HG03558 (cell line): ENCODE data around the gene DUSP11.
"Not testable (repeated sequence)": the region's sequence is repeated elsewhere in the genome, so short reads cannot be mapped to it uniquely, and the experiment has no call there.

Experiments used
- ATAC-seq: cut with Tn5 transposase; IDR thresholded peaks from one replicate; pipeline ENCODE4 v1.9.1; 2021; ENCODE audit warnings: moderate number of reproducible peaks; ENCODE audit not compliant: unreplicated experiment; ENCODE audit errors: extremely low read depth

Gene DUSP11

DNA sequence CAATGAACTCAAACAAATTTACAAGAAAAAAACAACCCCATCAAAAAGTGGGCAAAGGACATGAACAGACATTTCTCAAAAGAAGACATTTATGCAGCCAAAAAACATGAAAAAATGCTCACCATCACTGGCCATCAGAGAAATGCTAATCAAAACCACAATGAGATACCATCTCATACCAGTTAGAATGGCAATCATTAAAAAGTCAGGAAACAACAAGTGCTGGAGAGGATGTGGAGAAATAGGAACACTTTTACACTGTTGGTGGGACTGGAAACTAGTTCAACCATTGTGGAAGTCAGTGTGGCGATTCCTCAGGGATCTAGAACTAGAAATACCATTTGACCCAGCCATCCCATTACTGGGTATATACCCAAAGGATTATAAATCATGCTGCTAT is 53.2 kb downstream of the DUSP11 start:
- ATAC-seq = not testable (repeated sequence)

DNA sequence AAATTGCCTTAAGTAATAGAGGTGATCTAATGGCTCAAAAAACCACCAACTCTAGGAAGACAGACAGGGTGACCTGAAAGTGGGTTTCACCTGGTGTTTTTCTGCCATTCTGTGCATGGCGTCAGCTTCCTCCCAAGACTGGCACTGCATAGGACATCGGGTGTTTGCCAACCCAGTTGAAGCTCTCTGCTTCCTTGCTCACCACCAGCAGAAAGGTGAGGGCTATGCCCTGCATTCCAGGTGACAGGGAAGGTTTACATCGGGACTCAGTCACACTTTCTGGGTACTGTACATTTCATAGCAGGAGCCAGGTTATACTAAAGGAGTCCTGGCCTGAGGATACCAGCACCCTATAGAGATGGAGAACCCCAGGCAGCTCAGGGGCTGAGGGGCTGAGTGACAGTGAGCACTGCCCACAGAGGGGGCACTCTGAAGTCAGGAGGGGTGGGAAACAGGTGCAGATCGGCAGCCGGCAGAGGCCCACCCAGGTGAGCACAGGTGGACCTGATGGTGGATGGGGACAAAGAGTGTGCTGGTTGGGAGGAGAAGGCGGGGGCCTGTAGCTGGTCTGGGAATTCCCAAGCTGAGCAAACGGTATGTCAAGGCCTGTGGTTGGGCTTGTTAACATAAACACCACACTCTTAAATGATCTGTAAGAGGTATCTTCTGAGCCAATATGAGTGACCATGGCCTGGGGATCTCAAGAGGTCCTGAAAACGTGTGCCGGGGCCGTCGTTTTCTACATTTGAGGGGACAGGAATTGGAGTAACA is 60.9 kb downstream of the DUSP11 start:
- ATAC-seq = no peak

DNA sequence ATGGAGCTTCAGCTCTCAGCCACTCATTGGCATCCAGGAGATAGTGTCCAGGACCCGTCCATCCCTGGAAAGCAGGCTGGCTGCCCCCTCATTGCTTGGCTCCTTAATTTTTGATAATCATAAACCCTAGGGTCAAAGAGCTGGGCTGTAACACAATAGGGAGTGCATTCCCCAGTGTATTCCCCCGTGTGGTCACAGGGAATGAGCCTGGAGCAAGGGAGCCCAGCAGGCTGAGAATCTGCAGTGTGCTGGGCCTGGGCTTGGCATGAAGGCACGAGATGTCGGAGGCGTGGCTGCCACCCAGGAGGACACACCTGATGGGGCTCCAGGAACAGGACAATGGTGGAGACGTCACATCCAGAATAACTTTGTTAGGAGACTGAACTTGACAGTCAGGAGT is 61.5 kb downstream of the DUSP11 start:
- no peak for ATAC-seq

DNA sequence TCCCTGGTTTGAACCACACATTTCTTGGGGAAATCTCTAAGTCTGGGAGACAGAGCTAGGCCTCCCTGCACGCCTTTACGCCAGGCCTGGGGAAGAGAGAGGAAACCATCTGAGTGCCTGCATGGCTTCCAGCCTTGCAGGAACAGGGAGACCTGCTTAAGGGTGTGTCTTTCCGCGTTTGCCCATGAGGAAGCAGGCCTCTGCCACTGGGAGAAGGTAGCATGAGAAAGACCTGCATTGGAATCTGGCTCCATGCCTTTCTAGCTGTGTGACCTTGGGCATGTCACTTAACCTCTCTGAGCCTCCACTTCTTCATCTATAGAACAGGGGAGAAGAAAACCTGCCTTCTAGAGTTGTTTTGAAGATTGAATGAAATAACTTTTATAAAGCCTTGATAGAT is 62.2 kb downstream of the DUSP11 start:
- not testable (repeated sequence) for ATAC-seq

DNA sequence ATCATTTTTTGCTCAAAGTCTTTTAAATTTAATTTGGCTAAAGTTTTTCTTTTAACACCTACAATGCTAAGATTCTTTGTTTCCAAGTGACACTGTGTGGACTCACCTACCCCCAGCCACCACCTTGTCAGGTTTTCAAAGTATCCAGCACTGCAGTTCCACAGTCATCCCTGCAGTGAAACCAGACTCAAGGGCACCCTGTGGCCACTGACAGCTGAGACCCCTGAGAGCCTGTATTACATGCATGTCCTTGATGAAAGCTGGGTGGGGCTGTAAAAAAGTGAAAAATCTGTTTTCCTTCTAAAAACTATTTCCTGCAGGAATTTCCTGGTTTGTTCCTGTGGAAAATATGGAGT is 62.7 kb downstream of the DUSP11 start:
- no peak for ATAC-seq

DNA sequence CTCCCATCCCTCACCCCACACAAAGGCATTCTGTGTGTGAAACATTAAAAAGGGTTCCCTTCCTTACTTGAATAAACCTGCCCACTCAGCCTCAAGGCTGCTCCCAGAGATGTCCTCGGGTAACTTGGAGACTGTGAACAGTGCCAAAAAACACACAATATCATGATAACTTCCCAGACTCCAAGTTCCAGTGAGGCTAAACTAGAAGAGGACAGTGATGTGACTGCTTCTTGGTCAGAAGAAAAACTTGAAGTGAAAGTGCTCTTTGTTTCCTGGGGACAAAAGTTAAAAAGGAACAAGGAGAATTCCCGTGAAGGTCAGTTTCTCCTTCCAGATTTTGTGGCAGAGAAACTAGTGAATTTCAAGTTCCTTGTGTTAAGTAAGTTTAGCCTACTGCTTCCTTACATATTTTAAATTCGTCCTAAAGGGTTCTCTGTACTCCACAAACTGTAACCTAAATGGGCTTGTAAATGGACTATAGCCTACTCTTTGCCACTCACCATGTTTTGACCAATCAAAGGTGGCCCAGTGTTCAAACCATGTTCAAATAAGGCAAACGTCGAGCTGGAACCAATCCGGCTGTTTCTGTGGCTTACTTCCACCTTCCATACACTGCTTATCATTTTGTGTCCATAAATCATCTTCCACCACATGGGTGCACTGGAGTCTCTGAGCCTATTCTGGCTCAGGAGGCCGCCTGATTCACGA is 63.2 kb downstream of the DUSP11 start:
- ATAC-seq = no peak

DNA sequence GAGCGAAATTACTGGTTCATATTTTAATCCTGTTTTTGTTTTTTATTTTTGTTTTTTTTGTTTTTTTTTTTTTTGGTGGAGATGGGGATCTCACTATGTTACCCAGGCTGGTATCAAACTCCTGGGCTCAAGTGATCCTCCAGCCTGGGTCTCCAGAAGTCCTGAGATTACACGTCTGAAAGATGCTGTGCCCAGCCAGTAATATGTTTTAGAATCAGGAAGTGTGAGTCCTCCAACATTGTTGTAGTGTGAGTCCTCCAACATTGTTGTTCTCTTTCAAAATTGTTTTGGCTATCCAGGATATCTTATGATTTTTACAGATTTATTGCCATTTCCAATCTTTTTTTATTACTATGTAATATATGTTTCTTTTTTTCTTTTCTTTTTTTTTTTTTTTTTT is 65.8 kb downstream of the DUSP11 start:
- ATAC-seq = no peak
